Inflammatory macrophage treated with lipopolysaccharide for 4 hours (primary cell): ENCODE results near the gene RNF150.

Experiments used
- DNase-seq: peaks from one replicate; pipeline ENCODE4 v3.0.0-alpha.2; 2020

Gene RNF150

GRCh38 chr4:140903522-140904475 is 229.5 kb downstream of the RNF150 start:
- DNase-seq = no peak

- DNase-seq = no peak
Measured at GRCh38 chr4:140901736-140902336, 231.4 kb downstream of the RNF150 start.

- DNase-seq = no peak
Measured at GRCh38 chr4:140893939-140894338, 239.3 kb downstream of the RNF150 start.

GRCh38 chr4:140888054-140888453 is 245.2 kb downstream of the RNF150 start:
- no peak for DNase-seq

- DNase-seq = no peak
Measured at GRCh38 chr4:140887467-140887866, 245.8 kb downstream of the RNF150 start.

- DNase-seq = peak; percentile 74
Measured at GRCh38 chr4:140884431-140885058, 248.7 kb downstream of the RNF150 start.

GRCh38 chr4:140877781-140878180 is 255.5 kb downstream of the RNF150 start:
- no peak for DNase-seq

GRCh38 chr4:140876615-140877364 is 256.5 kb downstream of the RNF150 start:
- no peak for DNase-seq

- DNase-seq = no peak
Measured at GRCh38 chr4:140875746-140876452, 257.4 kb downstream of the RNF150 start.

GRCh38 chr4:140874056-140874455 is 259.2 kb downstream of the RNF150 start:
- no peak for DNase-seq

- DNase-seq = no peak
Measured at GRCh38 chr4:140871368-140871767, 261.9 kb downstream of the RNF150 start.

GRCh38 chr4:140870427-140870826 is 262.8 kb downstream of the RNF150 start:
- DNase-seq = no peak

- DNase-seq = no peak
Measured at GRCh38 chr4:140869446-140869845, 263.8 kb downstream of the RNF150 start.

- no peak for DNase-seq
Measured at GRCh38 chr4:140867356-140867755, 265.9 kb downstream of the RNF150 start.

- DNase-seq = no peak
Measured at GRCh38 chr4:140866492-140867005, 266.7 kb downstream of the RNF150 start.

- no peak for DNase-seq
Measured at GRCh38 chr4:140865253-140866217, 267.7 kb downstream of the RNF150 start.

GRCh38 chr4:140863197-140863596 is 270.1 kb downstream of the RNF150 start:
- peak; percentile 82 for DNase-seq

- no peak for DNase-seq
Measured at GRCh38 chr4:140862177-140862442, 271.2 kb downstream of the RNF150 start.

GRCh38 chr4:140861359-140862176 is 271.7 kb downstream of the RNF150 start:
- DNase-seq = peak; percentile 81

- DNase-seq = no peak
Measured at GRCh38 chr4:140858897-140859296, 274.4 kb downstream of the RNF150 start.
